Stimulated activated naive CD4-positive, alpha-beta T cell treated with Interleukin-2 at 50 U/mL for 16 hours (primary cell): ENCODE data around the gene UQCR11.
A peak's percentile ranks its signal among the peaks of the same experiment; 100 is the strongest.
"Not testable (repeated sequence)": the region's sequence is repeated elsewhere in the genome, so short reads cannot be mapped to it uniquely, and the experiment has no call there.

Source experiments
- DNase-seq: peaks from one replicate; lab custom pipeline; 2025; lab: John Stamatoyannopoulos, UW

Gene UQCR11

DNA sequence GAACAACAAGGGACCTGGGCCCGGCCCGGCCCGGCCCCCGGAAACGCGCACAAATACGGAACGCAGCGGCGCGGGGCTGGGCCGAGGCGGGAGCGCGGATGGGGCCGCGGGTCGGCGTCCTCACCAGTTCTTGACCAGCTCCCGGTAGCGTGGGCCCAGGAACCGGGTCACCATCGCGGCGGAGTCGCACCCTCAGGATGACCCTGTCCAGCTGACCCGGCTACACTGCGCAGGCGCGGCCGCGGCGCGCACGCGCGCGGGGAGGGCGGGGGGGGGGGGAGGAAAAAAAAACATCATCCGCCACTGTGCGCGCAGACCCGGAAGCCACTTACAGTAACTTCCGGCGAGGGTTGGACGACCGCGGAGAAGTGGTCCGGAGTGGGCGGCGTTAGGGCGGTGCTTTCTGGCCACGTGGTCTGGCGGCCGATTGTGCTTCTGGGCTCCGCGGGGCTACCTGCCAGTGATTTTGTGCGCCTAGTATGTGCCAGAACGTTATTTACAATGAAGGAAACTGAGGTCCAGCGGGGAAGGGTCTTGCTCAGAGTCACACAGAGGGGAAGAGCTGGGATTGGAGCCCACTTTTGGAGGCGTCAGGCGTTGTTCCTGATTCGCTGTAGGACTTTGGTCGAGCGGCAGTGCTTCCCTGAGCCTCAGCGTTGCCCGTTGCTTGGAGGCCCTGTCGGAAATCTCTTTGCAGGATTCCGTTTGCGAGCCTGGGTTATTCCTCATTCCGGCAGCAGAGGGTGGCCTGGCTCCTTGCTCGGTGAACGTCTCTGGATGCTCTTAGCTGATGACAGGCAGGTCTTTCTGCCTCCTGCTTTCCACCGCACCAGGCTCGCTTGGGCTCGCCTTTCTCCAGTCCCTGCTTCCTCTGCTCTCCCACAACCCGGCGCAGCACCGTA, at the start of gene UQCR11:
UQCR11 (minus strand) TSS at position 227 of the 902 bp plus-strand sequence; CDS start at position 174, 53 bp downstream.
- DNase-seq = peak; percentile 94

DNA sequence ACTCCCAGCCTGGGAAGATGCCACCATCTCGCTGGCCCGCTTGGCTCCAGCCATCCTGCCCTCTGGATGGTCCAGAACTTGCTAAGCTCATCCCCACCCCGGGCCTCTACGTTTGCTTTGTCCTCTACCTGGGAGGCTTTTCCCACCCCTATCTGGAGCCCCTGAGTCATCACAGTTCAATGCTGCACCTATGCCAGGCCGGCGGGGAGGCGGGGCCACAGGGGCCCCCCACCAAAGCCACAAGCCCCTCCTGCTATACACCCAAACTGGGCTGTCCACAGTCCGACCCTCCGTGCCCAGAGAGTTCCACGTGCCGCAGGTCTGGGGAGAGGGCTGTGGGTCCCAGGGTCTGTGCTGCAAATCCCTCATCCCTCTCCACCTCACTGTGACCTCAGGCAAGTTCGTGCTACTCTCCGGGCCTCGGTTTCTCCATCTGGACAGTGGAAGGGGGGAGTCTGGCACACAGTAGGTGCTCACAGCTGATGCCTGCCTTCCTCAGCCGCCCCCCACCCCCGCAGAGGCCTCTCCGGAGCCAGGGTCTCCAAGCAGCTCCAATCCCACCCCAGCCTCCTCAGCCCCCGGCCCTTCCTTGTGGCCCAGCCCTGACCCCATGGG, 49.0 kb upstream of the UQCR11 start:
- no peak for DNase-seq

DNA sequence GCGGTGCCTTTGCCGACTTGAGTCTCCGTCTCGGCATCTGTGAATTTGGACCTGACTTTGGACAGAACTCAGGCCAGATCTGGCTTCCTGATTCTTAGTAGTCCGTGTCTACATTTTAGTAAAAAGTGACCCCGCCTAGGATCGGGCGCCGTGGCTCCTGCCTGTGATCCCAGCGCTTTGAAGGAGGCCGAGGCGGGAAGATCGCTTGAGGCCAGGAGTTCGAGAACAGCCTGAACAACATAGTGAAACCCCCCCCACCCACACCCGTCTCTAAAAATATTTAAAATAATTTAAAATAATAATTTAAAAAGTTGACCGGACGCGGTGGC, 48.0 kb upstream of the UQCR11 start:
- DNase-seq = no peak

DNA sequence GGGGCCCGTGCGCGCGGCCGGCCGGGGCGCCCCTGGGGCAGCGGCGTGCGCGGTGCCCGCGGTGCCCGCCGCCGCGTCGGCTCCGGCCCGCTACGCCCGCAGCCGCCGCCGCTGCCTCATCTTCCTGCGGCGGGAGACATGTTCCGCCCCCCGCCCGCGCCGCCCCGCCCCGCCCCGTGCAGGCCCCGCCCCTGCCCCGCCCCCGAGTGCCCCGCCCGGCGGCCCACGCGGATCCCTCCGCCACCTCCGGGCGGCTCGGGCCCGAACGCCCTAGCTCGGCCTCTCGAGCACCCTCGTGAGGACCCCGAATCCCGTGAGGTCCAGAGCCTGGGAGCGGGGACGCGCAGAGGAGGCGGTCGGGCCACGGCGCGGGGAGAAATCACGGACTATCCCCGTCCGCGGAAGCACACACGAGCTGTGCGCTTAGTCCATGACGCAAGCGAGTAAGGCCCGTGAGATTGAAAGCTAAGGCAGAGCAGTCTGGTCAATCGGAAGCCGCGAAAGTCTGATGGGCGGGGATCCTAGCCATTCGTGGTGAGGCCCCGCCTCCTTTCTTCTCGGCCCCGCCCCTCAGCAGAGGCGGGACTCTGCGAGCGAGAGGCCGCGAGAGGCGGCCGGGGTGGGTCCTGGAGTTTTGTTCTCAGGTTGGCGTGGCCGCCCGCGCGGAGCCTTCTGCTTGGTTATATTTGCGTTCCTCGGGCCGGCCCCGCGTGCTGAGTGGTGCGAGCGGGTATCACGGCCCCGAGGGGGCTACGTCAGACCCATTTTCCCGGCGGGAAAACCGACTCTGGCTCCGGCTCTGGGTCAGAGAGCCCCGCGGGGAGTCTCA, 47.4 kb upstream of the UQCR11 start, which contains the start of gene TCF3:
TCF3 (minus strand) TSS at position 145 of the 829 bp plus-strand sequence. CDS start 2,367 bp downstream, outside the sequence.
- peak; percentile 96 for DNase-seq

DNA sequence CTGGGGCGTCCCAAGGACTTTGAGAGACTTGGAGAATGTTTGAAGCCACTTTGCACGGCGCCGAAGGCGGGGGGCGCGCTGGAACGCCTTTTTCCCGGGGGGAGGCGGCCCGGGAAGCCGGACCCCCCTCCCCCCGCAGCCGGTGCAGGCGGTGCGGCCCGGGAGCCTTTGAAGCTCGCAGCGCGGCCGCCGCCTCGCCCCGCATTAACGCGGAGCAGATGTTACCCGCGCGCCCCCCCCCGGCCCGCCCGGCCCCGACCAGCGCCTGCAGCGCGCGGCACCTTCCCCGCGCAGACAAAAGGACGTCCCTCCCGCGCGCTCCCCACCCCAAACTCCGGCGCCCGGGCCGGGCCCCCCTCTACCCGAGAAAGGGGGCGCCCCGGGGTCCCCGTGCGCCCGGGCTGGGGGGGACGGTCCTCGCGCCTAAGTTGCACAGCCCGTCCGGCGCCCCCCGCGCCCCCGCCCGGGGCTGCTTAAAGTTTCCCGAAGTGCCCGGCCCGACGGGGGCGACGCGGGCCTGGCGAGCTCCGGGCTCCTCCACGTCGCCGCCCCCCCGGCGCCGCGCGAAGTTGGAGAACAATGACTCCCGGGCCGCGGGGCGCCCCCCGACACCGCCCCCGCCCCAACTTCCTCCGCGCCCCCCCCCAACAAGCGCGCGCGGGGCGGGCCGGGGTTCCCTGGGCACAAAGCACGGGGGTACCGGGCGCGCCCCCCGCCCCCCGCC, 46.5 kb upstream of the UQCR11 start:
- DNase-seq = peak; percentile 53

DNA sequence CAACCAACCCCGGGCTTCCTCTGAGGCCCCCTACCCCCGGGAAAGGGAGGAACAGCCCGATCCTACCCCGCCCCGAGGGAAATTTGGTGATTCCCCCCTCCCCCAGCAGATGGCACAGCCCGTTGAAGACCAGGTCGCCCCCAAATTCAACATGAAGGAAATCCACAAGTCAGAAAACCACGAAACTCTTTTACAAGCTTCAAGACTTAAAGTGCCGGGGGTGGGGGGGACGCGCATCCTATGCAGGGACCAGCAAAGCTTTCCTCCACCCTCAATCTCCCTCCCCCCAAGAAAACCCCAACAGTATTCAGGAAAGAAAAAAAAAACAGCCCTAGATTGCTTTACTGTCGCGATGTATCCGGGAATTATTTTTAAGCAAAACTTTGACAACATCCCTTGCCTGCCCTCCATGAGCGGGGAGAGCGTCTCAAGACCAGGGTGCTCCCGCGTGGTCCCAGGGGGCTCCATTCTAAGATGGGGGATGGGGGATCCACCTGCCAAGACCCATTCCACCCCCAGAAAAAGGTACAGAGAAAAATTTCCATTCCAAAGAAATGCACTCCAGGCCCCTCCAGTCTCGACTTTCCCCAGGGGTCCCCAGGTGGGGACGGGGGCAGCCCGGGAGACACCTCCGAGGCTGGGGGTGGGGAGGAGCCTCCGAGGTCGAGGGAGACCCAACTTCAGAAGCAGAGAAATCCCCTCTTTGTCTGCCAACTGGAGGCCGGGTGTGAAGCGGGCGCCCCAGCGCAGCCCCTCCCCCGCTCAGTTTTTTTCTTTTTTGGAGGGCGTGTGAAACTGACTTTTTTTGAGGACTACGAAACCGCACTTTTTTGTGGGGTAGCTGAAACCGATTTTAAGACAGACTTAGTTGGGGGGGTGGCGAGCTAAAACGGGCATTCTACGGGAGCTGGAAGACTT, 45.6 kb upstream of the UQCR11 start:
- DNase-seq = peak; percentile 52

DNA sequence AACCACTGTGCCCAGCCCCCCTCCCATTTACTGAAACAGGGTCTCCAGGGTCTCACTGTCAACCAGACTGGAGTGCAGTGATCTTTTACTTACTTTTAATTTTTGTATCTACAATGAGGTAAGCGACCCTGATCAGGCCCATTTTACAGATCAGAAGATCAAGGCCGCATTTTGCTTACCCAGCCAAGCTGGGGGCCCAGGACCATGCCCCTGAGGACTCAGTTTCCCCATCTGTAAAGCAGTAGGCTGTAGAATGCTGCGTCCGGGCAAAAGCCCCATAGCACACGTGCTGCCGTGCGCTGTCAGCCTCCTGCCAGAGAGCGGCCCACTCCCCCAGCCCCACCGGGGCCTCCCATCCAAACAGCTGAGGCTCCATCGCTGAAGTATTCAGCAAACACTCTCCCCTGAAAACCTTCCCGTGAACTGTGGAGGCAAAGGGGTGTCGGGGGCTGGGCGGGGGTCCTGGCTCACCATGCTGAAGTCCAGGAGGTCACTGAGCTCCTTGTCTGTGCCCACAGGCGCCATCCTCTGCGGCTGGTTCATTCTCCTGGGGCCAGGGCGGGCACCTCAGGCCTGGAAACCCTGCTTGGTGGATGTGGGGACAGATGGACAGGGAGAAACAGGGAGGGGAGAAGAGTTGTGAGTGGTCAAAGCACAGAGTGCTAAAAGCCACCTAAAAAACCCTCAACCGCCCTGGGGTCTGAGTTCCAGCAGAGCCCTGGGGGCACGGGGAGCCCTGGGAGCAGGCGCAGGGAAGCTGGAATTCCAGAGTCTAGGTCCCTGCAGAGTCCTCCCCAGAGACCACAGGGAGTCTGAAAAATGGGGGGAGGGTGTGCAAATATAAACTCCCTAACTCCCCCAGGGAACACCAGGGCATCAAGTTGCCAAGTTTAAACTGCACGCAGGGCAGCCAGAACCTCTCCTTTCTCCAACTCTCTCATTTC, 44.7 kb upstream of the UQCR11 start:
- DNase-seq = no peak

DNA sequence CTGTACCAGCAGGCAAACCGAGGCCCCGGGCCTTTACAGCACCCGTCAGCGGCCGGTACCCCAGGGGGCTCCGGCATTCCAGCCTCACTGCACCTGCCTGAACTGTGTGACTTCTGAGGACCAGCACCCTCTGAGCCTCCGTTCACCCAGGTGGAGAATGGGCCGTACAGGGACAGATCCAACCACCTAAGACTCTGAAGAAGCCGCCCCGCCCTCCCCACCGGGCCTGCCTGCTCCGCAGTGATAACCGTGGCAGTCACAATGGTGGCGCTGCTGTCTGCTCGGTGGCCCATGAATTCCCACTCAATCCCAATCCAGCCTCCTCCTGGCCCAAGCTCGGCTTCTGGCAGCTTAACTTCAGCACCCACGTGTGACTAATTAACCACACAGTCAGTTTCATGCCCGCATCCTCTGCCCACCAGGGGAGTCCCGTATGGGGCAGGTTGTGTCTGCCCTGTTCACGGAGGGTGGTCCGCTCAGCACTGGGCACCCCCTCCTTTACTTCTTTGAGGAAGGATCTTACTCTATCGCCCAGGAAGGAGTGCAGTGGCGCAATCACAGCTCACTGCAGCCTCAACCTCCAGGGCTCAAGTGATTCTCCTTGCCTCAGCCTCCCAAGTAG, 43.8 kb upstream of the UQCR11 start:
- DNase-seq = no peak

DNA sequence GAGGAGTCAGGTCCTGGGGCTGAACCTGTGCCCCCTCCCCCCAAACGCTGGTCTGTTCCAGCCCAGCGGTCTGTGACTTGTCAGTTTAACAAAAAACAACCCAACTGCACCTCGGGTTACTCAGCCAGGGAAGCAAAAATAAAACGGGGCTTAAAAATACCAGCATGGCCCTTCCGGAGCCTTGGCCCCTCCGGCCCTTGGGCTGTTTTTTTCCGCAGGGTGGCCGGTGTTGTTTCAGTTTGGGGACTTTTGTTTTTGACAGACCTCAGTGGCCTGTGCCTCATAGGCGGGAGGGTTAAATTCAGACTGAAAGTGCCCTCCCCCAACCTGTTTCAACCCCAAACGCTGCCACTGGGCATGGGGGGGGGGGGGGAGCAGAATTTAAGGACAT, 43.2 kb upstream of the UQCR11 start:
- no peak for DNase-seq

DNA sequence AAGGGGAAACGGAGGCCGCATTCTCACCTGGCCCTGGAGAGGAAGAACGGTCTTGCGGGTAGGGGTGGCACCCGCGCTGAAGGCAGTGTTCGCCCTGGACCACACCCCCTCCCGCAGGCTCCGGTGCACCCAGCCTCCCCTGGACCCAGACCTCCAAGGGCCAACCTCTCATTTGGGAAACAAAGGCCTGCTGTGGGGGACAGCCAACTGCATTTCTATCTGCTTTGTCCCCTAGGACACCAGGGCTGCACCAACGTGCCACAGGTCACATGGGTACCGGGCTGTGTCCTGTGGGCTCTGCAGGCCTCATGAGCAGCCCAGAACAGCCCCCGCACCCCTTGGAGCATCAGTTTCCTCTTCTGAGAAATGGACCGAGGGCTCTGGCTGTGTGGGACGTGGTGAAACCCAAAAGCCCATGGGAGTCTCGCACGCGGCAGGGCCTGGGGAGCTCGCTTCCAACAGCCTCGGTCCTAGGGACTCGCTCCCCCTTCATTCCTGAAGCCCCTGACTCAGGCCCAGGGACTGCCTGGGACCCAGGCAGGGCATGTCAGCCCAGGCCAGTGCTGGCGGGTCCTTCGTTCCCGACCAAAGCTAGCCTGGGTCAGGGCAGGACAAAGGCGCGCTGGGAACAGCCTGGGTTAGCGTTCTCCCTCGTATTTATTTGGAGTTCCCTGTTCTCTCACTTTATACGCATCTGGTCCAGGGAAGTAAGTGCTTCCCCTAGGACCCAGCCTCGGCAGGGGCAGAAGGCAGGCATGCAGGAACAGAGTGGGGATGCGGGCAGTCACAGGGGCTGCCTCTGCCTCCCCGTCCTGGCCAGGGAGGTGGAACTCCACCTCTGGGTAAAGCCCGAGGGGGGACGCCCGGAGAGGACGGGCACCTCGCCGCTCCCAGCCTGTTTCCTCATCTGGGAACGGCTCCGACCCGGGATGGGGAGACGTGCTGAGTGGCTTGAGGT, 42.5 kb upstream of the UQCR11 start:
- DNase-seq = no peak

DNA sequence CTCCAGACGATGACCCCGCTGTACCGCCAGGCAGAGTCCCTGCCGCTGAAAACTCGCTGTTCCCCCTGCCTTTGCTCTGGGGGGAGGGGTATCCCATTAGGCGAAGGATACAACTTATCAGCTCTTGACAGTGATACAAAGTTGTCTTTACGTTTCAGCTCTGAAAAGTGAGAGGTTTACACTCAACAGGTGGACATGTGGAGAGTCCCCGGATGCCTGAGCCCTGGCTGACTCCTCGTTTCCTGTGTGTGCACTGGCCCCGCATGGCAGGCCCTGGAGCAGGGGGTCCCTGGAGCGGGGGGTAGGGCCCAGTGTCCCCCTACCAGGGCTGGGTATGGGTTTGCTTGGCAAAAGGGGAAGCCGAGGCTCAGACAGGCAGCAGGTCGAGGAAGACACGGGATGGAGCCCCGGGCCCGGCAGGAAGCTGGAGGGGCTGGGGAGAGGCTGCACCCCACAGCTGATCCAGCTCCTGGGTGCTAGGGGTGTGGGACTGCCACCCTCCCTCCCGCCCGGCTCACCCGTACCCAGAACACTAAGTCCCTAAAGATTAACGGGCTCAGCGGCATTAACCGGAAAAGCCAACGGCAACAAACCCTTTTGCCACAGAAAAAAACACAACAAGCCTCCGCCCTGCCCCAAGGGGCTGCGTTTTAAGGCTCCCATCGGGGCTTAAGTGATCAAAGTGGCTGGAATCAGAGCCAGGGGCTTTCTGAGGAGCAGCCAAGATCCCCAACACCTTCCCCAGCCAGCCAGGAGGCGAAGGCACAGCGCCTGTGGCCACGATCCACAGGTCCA, 41.6 kb upstream of the UQCR11 start:
- no peak for DNase-seq

DNA sequence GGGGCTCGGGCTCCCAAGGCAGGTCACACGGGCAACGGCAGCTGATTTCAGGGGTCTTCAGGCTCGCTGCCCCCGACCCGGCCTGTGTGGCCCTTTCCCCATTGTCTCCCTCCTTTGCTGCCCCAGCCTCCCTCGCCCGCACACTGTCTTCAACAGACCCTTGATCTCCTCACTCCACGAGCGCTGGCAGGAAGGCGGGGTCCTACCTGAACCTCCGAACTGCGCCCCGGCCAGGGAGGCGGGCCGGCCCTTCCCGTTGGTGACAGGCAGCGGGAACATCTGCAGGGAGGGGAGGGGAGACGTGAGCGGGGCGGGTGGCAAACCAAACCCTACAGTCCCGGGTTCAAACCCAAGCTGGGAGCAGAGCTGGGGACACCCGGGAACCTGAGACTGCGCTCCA, 40.9 kb upstream of the UQCR11 start:
- DNase-seq = no peak

DNA sequence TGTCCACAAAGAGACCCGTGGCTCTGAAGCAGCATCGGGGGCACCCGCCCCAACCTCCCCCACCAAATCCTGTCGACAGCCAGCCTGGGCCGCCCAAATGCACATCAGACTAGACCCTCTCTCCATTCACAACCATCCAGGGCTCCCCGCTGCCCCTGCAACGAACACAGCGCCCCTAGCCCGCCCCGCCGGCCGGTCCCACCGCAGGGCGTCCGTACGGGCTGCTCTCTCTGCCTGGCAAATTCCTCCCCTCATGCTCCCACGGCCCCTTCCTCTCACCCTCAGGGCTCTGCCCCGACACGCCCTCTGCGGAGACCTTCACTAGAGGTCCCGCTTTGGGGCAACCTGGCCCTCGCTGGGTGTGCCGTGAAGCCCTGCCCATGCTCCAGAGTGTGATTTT, 40.0 kb upstream of the UQCR11 start:
- DNase-seq = no peak

DNA sequence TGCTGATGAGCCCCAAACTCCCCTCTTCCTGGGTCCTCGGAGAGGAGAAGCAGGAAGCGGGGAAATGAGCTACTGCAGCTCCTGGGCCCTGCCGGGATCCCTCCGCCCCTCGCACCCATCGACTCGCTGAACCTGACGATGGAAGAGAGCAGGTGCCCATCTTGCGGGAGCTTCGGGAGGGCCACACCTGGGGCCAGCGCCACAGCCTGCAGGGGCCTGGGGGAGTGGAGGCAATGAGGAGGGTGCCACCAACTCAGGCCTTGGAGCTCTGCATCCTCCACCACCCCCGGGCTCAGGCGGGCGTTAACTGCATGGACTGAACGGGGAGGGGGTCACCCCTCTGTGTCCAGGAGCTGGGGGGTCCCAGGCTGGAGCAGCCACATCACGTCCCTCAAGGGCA, 38.8 kb upstream of the UQCR11 start:
- no peak for DNase-seq

DNA sequence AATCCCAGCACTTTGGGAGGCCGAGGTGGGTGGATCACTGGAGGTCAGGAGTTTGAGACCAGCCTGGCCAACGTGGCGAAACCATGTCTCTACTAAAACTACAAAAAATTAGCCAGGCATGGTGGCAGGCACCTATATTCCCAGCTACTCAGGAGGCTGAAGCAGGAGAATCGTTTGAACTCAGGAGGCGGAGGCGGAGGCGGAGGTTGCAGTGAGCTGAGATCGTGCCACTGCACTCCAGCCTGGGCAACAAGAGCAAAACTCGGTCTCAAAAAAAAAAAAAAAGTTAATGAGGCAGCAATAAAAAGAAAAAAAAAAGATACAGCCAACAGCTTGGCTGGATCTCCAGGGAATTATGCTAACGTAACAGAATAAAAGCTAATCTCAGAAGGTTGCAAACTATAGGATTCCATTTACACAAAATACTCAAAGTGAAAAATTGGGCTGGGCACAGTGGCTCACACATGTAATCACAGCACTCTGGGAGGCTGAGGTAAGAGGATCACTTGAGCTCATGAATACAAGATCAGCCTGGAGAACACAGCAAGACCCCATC, 35.7 kb upstream of the UQCR11 start:
- DNase-seq = not testable (repeated sequence)

DNA sequence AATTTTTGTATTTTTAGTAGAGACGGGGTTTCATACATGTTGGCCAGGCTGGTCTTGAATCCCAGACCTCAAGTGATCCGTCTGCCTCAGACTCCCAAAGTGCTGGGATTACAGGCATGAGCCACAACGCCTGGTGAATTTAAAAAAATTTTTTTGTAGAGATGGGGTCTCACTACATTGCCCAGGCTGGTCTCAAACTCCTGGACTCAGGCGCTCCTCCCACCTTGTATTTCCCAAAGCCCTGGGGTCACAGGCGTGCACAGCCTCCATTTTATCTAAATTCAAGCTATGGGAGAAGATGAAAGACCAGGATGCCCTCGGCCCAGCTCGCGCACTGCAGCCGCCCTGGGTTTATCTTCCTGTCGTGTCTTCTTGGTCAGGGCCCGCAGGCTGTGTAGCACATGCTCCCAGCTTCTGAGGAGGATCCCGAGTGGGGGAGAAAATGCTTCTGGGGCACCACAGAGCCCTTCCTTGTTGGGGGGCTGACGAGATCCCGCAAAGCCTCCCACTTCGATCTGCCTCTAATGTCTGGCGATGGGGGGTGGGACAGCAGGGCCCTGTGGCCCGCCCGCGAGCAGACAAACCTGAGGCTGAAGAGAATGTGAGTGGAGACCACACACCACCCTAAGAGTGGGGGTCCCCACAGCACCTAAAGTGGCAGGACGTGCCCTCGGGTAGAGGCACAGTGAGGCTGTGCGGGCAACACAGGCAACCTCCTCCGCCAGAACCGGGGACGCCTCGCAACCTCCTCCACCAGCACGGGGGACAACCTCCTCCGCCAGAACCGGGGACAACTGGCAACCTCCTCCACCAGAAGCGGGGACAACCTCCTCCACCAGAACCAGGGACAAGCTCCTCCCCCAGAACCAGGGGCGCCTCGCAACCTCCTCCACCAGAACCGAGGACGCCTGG, 31.3 kb upstream of the UQCR11 start:
- no peak for DNase-seq
